GM12891 (cell line): ENCODE data around the gene BLM.

ENCODE experiments used
- PAX5 ChIP-seq: IDR thresholded peaks from 2 replicates; pipeline ENCODE4 v1.6.1; 2011; ENCODE audit warnings: low read length, moderate library complexity, mild to moderate bottlenecking; ENCODE audit not compliant: insufficient read depth, severe bottlenecking
- POLR2A ChIP-seq: IDR thresholded peaks from 2 replicates; pipeline ENCODE4 v1.6.1; 2011; ENCODE audit warnings: low read depth, low read length, control low read depth
- POLR2AphosphoS5 ChIP-seq: IDR thresholded peaks from 2 replicates; pipeline ENCODE4 v1.6.1; 2011; ENCODE audit warnings: low read depth, low read length, control low read depth
- POU2F2 ChIP-seq: IDR thresholded peaks from 2 replicates; pipeline ENCODE4 v1.6.1; 2011; ENCODE audit warnings: low read depth, mild to moderate bottlenecking, control low read depth, low read length, moderate library complexity
- TAF1 ChIP-seq: IDR thresholded peaks from 2 replicates; pipeline ENCODE4 v1.6.1; 2011; ENCODE audit warnings: low read depth, low read length, control low read depth

DNA sequence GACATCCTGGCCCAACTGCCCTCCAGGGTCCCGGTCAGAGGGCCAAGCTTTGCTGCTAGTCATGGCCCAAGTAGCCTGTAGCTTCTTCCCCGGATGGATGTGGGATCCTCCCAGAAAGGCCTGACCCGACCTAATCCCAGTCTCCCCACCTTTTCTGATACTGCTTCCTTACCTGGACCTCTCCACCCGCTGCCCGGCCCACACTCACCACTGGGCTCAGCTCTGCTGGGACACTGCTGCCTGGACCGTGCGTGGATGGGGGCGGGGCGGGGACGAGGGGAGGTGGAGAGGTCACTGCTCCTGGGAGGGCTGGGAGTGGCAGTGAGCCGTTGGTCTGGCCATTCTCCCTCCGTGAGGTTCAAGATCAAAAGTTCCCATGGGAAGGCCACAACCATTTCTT lies 111.0 kb downstream of the BLM start:
- TF ChIP-seq POLR2AphosphoS5: no peak
- TF ChIP-seq POLR2A: no peak
- TF ChIP-seq PAX5: no peak
- TF ChIP-seq POU2F2: no peak
- no peak for TF ChIP-seq TAF1
